WTC11 (cell line): ENCODE data around the gene TXNDC5. TPM values are rescaled to one million over a fixed set of nuclear protein-coding genes. Genes with fewer than 3 reads are reported as not detected.

Source experiments
- ATAC-seq: fragments of 200-7000 bp; cut with Tn5 transposase; 2 replicates; pipeline ENCODE4 v1.10.0; 2021; ENCODE audit warnings: mild to moderate bottlenecking, moderate library complexity
- CTCF ChIA-PET: fragments of 300-600 bp; sonication (Branson Sonifier 250); formaldehyde crosslinking; loops from one replicate; lab custom pipeline; 2021; ENCODE audit warnings: antibody characterized with exemption; lab: Charles Lee
- POLR2A ChIA-PET: fragments of 350-600 bp; sonication (Branson Sonifier 250); formaldehyde crosslinking; loops from one replicate; lab custom pipeline; 2021; ENCODE audit warnings: antibody characterized with exemption; lab: Charles Lee
- DNase-seq: peaks from one replicate; pipeline ENCODE4 v3.0.0; 2021; ENCODE audit warnings: low spot score
- H3K27ac Mint-ChIP-seq: 2 replicates; pipeline ENCODE4 v1.8.0; 2021; ENCODE audit warnings: mixed read lengths
- H3K27me3 Mint-ChIP-seq: 2 replicates; pipeline ENCODE4 v1.8.0; 2021; ENCODE audit warnings: low read depth, mild to moderate bottlenecking, moderate library complexity, mixed read lengths
- H3K36me3 Mint-ChIP-seq: 2 replicates; pipeline ENCODE4 v1.8.0; 2021; ENCODE audit warnings: mixed read lengths
- H3K4me1 Mint-ChIP-seq: 2 replicates; pipeline ENCODE4 v1.8.0; 2022; ENCODE audit warnings: mixed read lengths
- H3K4me3 Mint-ChIP-seq: 2 replicates; pipeline ENCODE4 v1.8.0; 2021; ENCODE audit warnings: mild to moderate bottlenecking, moderate library complexity, mixed read lengths
- H3K9me3 Mint-ChIP-seq: 2 replicates; pipeline ENCODE4 v1.8.0; 2021; ENCODE audit warnings: mixed read lengths
- ATF6 ChIP-seq: sonication (generic); formaldehyde crosslinking; IDR thresholded peaks from 2 replicates; pipeline ENCODE4 v1.8.1; 2023; ENCODE audit warnings: mild to moderate bottlenecking, missing genetic modification reagents
- CREB1 ChIP-seq: sonication (generic); formaldehyde crosslinking; IDR thresholded peaks from 2 replicates; pipeline ENCODE4 v1.8.0; 2023; ENCODE audit warnings: mild to moderate bottlenecking, missing genetic modification reagents
- CREM ChIP-seq: sonication (generic); formaldehyde crosslinking; IDR thresholded peaks from 2 replicates; pipeline ENCODE4 v1.8.1; 2022; ENCODE audit warnings: mild to moderate bottlenecking, missing genetic modification reagents, moderate library complexity
- CTCF ChIP-seq: fragments of 200-600 bp; IDR thresholded peaks from 2 replicates; pipeline ENCODE4 v1.8.0; 2022; ENCODE audit warnings: antibody characterized with exemption
- E2F1 ChIP-seq: sonication (generic); formaldehyde crosslinking; IDR thresholded peaks from 2 replicates; pipeline ENCODE4 v1.8.0; 2022; ENCODE audit warnings: mild to moderate bottlenecking, missing genetic modification reagents
- FOXP1 ChIP-seq: sonication (generic); formaldehyde crosslinking; IDR thresholded peaks from 2 replicates; pipeline ENCODE4 v1.8.0; 2022; ENCODE audit warnings: missing genetic modification reagents, mild to moderate bottlenecking, moderate library complexity, borderline replicate concordance
- GRHL2 ChIP-seq: fragments of 250-450 bp; sonication (Bioruptor Pico); IDR thresholded peaks from 2 replicates; pipeline ENCODE4 v1.8.0; 2022; ENCODE audit warnings: mild to moderate bottlenecking, moderate library complexity; ENCODE audit not compliant: insufficient replicate concordance, severe bottlenecking
- GTF2I ChIP-seq: fragments of 250-450 bp; sonication (Bioruptor Pico); conservative IDR thresholded peaks from 2 replicates; pipeline ENCODE4 v1.4.0; 2021; ENCODE audit warnings: mild to moderate bottlenecking
- IRF1 ChIP-seq: sonication (generic); formaldehyde crosslinking; IDR thresholded peaks from 2 replicates; pipeline ENCODE4 v1.8.0; 2023; ENCODE audit warnings: missing genetic modification reagents
- IRF2 ChIP-seq: sonication (generic); formaldehyde crosslinking; IDR thresholded peaks from 2 replicates; pipeline ENCODE4 v1.8.0; 2022; ENCODE audit warnings: low read depth, missing genetic modification reagents, borderline replicate concordance
- JAZF1 ChIP-seq: fragments of 250-450 bp; sonication (Bioruptor Pico); IDR thresholded peaks from 2 replicates; pipeline ENCODE4 v1.9.0; 2021; ENCODE audit warnings: moderate library complexity, mild to moderate bottlenecking, inconsistent platforms
- MXD4 ChIP-seq: fragments of 250-450 bp; sonication (Bioruptor Pico); IDR thresholded peaks from 2 replicates; pipeline ENCODE4 v1.8.0; 2021; ENCODE audit warnings: mild to moderate bottlenecking, moderate library complexity, borderline replicate concordance
- MYBL2 ChIP-seq: sonication (generic); formaldehyde crosslinking; IDR thresholded peaks from 2 replicates; pipeline ENCODE4 v1.8.1; 2023; ENCODE audit warnings: mild to moderate bottlenecking, moderate library complexity, missing genetic modification reagents
- NFE2L1 ChIP-seq: sonication (generic); formaldehyde crosslinking; IDR thresholded peaks from 2 replicates; pipeline ENCODE4 v1.8.1; 2023; ENCODE audit warnings: missing genetic modification reagents
- ZBTB21 ChIP-seq: sonication (generic); formaldehyde crosslinking; IDR thresholded peaks from 2 replicates; pipeline ENCODE4 v1.8.1; 2023; ENCODE audit warnings: mild to moderate bottlenecking, missing genetic modification reagents, borderline replicate concordance
- ZNF425 ChIP-seq: fragments of 250-450 bp; sonication (Bioruptor Pico); conservative IDR thresholded peaks from 2 replicates; pipeline ENCODE4 v1.9.0; 2021; ENCODE audit warnings: mild to moderate bottlenecking
- ZNF512 ChIP-seq: sonication (generic); formaldehyde crosslinking; IDR thresholded peaks from 2 replicates; pipeline ENCODE4 v1.8.1; 2022; ENCODE audit warnings: missing genetic modification reagents, borderline replicate concordance
- ZNF671 ChIP-seq: fragments of 250-450 bp; sonication (Bioruptor Pico); IDR thresholded peaks from 2 replicates; pipeline ENCODE4 v1.8.0; 2021; ENCODE audit warnings: mild to moderate bottlenecking
- total RNA-seq: library from RNA; stranded (reverse); gene quantifications from 3 replicates; pipeline ENCODE4 v1.2.3, GENCODE V29; 2021

TXNDC5 gene
- total RNA-seq, 1 experiment from 2014 or later, result 141 TPM

GRCh38 chr6:7882505-7883257 is 27.9 kb downstream of the TXNDC5 start:
- peaks cover 59% of the 10 kb centered on the region for H3K36me3 Mint-ChIP-seq
- DNase-seq (no peak), ATAC-seq (no peak)
- no peaks in the 10 kb centered on the region for H3K4me1 Mint-ChIP-seq
- no peaks in the 10 kb centered on the region for H3K27me3 Mint-ChIP-seq
- H3K4me3 Mint-ChIP-seq, result no peak overlapping the region
- H3K9me3 Mint-ChIP-seq, result no peaks in the 10 kb centered on the region
- no peak overlapping the region for H3K27ac Mint-ChIP-seq
- POLR2A ChIA-PET, result no interaction called here
- TF ChIP-seq CREB1 (CRISPR knock-in tag) (no peak), ATF6 (CRISPR knock-in tag) (no peak), IRF2 (CRISPR knock-in tag) (no peak), ZNF671 (no peak), NFE2L1 (CRISPR knock-in tag) (no peak), E2F1 (CRISPR knock-in tag) (no peak), GTF2I (no peak), ZNF512 (CRISPR knock-in tag) (no peak), CREM (no peak), CTCF (no peak), MXD4 (CRISPR knock-in tag) (no peak)
- CTCF ChIA-PET, result no interaction called here

- H3K36me3 Mint-ChIP-seq, result peaks cover 54% of the 10 kb centered on the region
- no peaks in the 10 kb centered on the region for H3K4me1 Mint-ChIP-seq
- ATAC-seq, result no peak
- no peaks in the 10 kb centered on the region for H3K9me3 Mint-ChIP-seq
- no peak for DNase-seq
- no peak overlapping the region for H3K4me3 Mint-ChIP-seq
- TF ChIP-seq E2F1 (CRISPR knock-in tag) (no peak), FOXP1 (CRISPR knock-in tag) (no peak), JAZF1 (CRISPR knock-in tag) (no peak), ZBTB21 (CRISPR knock-in tag) (no peak), ZNF425 (no peak), GRHL2 (CRISPR knock-in tag) (no peak), MYBL2 (CRISPR knock-in tag) (no peak), IRF1 (CRISPR knock-in tag) (no peak)
- H3K27me3 Mint-ChIP-seq, result no peaks in the 10 kb centered on the region
- no peak overlapping the region for H3K27ac Mint-ChIP-seq
- POLR2A ChIA-PET, result no interaction called here
- CTCF ChIA-PET, result no interaction called here
These were observed 28.7 kb downstream of the TXNDC5 start for GRCh38 chr6:7881765-7882500.
